Measurements from ENCODE around the gene CRIP2.

DNA sequence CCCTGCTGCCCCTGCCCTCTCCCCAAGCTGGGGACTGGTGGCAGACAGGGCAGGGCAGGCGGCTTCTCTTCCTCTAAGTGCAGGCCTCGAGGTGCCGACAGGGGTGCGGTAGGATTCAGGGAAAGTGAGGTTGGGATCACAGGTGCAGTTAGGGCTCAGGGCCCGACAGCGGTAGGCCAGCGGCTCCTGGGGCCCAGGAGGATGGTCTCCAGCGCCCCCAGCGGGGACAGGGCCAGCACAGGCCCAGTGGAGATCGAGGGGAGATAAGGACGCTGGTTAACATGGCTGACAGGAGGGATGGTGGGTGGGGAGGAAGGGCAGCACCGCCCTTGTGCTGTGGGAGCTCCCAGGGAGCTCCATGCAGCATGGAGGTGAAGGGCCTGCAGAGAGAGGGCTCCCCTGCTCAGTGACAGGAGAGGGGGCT is 11.1 kb downstream of the CRIP2 start:
- TF ChIP-seq, protein P1, sequence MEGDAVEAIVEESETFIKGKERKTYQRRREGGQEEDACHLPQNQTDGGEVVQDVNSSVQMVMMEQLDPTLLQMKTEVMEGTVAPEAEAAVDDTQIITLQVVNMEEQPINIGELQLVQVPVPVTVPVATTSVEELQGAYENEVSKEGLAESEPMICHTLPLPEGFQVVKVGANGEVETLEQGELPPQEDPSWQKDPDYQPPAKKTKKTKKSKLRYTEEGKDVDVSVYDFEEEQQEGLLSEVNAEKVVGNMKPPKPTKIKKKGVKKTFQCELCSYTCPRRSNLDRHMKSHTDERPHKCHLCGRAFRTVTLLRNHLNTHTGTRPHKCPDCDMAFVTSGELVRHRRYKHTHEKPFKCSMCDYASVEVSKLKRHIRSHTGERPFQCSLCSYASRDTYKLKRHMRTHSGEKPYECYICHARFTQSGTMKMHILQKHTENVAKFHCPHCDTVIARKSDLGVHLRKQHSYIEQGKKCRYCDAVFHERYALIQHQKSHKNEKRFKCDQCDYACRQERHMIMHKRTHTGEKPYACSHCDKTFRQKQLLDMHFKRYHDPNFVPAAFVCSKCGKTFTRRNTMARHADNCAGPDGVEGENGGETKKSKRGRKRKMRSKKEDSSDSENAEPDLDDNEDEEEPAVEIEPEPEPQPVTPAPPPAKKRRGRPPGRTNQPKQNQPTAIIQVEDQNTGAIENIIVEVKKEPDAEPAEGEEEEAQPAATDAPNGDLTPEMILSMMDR (IDR thresholded peaks at IDR 0.05), result peak in 6 of 7 experiments; percentile 15 to 48 (median 40)
- TF ChIP-seq POLR2A (IDR thresholded peaks at IDR 0.05), result no peak

Data from body of pancreas (tissue), 4 donors.